GM18868 (cell line): ENCODE data around the gene SH3TC1.

Experiments
- ATAC-seq: cut with Tn5 transposase; IDR thresholded peaks from one replicate; pipeline ENCODE4 v1.9.1; 2021; ENCODE audit warnings: mild to moderate bottlenecking, moderate library complexity; ENCODE audit not compliant: unreplicated experiment

SH3TC1 gene

GRCh38 chr4:8259743-8260430 is 60.8 kb downstream of the SH3TC1 start:
- ATAC-seq = no peak

DNA sequence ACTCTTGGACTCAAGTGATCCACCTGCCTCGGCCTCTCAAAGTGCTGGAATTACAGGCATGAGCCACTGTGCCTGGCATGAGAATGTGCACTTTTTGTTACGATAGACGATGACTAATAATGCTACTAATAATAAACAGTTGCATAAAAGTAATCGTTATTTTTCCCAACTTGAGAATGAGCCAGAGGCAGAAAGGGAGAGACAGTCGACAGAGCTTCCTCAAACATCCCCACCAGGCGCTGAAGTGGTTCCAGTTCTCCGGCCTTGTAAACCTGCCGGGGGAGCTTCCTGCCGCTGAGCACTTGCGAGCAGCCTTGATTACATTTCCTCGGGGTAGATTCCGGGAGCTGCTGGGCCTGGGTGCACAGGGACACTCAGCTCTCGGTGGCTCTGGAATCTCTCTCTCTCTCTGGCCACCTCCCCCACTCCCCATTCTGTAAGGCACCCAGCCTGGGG is 61.6 kb downstream of the SH3TC1 start:
- ATAC-seq = no peak

GRCh38 chr4:8261851-8262535 is 62.9 kb downstream of the SH3TC1 start:
- ATAC-seq = no peak

GRCh38 chr4:8262637-8263322 is 63.7 kb downstream of the SH3TC1 start:
- no peak for ATAC-seq

- ATAC-seq = no peak
Observed at GRCh38 chr4:8263397-8263796, 64.3 kb downstream of the SH3TC1 start.

- ATAC-seq = no peak
Observed at GRCh38 chr4:8264106-8264505, 65.0 kb downstream of the SH3TC1 start.

- ATAC-seq = no peak
Observed at GRCh38 chr4:8265171-8265929, 66.3 kb downstream of the SH3TC1 start.

GRCh38 chr4:8266088-8266487 is 67.0 kb downstream of the SH3TC1 start:
- no peak for ATAC-seq

DNA sequence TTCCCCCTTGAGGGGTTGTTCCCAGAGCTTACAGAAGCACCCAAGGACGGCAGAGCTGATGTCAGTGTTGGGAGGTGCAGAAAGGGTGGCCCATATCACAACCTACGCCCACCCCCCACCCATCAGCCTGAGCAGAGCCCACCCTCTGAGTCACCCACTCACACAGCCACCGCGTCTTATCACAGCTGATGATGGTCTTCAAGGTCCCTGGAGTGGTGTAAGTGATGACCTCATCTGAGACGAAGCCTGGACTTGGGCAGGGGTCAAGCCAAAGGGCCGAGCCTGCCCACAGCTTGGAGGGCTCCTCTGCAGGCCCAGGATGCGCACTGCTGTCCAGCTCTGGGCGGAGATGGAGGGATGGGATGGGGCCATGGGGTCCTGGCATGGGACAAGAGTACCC is 67.4 kb downstream of the SH3TC1 start:
- no peak for ATAC-seq

GRCh38 chr4:8267077-8267476 is 68.0 kb downstream of the SH3TC1 start:
- ATAC-seq = peak; percentile 78

GRCh38 chr4:8268211-8268610 is 69.1 kb downstream of the SH3TC1 start:
- no peak for ATAC-seq

DNA sequence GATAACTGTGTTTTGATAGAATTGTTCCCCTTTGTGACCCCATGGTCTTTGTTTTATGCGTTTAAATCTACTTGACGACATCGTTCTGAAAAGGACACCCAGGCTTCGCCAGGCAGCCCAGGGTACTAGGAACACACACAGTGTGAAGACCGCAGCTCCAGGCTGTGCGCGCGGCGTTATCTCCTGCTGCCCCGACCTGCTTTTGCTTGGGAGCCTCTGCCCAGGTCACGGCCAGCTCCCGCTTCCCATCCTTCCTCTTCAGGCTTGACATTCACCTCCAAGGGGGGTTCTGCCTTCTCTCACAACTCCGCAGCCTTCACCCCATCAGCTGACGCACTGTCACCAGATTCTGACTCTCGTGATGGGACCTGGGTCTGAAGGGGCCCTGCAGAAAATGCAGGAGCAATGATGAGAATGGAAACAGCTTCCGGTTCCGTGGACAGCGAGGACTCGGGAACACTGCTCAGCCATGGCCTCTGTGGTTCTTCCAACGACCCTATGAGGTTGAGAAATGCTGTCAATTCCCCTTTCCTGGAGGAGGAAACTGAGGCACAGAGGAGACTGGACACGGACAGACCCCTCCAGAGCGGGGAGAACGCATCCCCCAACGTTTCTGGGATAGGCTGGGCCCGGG is 69.9 kb downstream of the SH3TC1 start:
- ATAC-seq = no peak

- no peak for ATAC-seq
Observed at GRCh38 chr4:8269535-8270417, 70.7 kb downstream of the SH3TC1 start, which contains the start of gene HTRA3. HTRA3 (plus strand) TSS chr4:8269754; CDS start chr4:8269969, 215 bp downstream.

DNA sequence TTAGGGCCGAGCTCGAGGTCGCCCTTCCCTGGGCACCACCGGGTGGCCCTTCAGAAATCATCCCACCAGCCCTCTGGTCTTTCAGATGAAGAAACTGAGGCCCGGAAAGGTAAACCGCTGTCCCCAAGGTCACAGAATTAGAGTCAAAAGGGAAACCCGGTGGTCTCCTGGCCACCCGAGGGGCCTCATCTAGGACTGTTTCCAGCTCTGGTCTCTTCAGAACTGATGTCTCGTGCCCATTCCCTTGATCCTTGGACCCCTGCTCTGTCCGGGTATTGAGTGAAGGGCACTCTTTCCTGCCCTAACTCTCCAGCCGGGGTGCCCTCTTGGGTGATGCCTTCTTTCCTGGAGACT is 71.3 kb downstream of the SH3TC1 start:
- no peak for ATAC-seq

- no peak for ATAC-seq
Observed at GRCh38 chr4:8270912-8271815, 72.1 kb downstream of the SH3TC1 start.

DNA sequence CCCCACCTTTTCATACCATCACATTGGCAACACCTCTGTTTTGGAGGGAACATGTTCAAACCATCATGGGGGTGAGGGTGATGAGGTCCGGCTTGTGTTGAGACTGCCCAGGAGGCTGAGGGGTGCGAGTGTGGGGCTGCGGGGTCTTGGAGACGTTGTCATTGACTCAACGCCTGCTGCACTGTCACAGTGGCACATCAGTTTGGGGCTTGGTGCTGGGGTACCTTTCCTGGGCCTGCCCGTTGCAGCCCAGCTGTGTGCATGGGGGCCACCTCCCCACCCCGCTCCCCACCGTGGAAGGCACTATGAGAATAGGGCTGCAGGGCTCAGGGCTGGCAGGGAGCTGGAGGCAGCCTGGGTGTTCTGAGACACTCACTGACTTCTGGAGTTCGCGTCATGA is 72.7 kb downstream of the SH3TC1 start:
- ATAC-seq = no peak

- no peak for ATAC-seq
Observed at GRCh38 chr4:8272472-8273428, 73.7 kb downstream of the SH3TC1 start.

GRCh38 chr4:8273450-8273849 is 74.4 kb downstream of the SH3TC1 start:
- ATAC-seq = no peak
